Liver (tissue), 3 donors: ENCODE measurements around the gene EDC3.
"Not testable (repeated sequence)": the region's sequence is repeated elsewhere in the genome, so short reads cannot be mapped to it uniquely, and the experiment has no call there.

Experiments used
- ATF3 ChIP-seq: IDR thresholded peaks from 2 replicates; pipeline ENCODE4 v1.6.1; 2016; ENCODE audit warnings: antibody characterized with exemption
- CTCF ChIP-seq: fragments of 150-350 bp; IDR thresholded peaks from 2 replicates; pipeline ENCODE4 v1.5.1; 2017; ENCODE audit warnings: improper control_type of control experiment, low read depth, low read length; ENCODE audit not compliant: missing input control
- EGR1 ChIP-seq, 2 donors: IDR thresholded peaks; 2 replicates each; pipeline ENCODE4 v1.6.1; 2016 to 2018; ENCODE audit warnings: antibody characterized with exemption in 2 of 2, low read depth in 2 of 2
- FOXA1 ChIP-seq: IDR thresholded peaks from 2 replicates; pipeline ENCODE4 v1.6.1; 2016; ENCODE audit warnings: antibody characterized with exemption
- JUND ChIP-seq, 2 donors: IDR thresholded peaks; 2 replicates each; pipeline ENCODE4 v1.6.1; 2016; ENCODE audit warnings: antibody characterized with exemption in 2 of 2
- MAX ChIP-seq: IDR thresholded peaks from 2 replicates; pipeline ENCODE4 v1.6.1; 2016; ENCODE audit warnings: antibody characterized with exemption
- RAD21 ChIP-seq, 2 donors: IDR thresholded peaks; 2 replicates each; pipeline ENCODE4 v1.6.1; 2016; ENCODE audit warnings: antibody characterized with exemption in 2 of 2, mild to moderate bottlenecking in 2 of 2
- REST ChIP-seq: IDR thresholded peaks from 2 replicates; pipeline ENCODE4 v1.6.1; 2016; ENCODE audit warnings: antibody characterized with exemption, mild to moderate bottlenecking
- TAF1 ChIP-seq: conservative IDR thresholded peaks from 2 replicates; pipeline ENCODE4 v1.6.1; 2016; ENCODE audit warnings: antibody characterized with exemption, mild to moderate bottlenecking
- ZBTB33 ChIP-seq: IDR thresholded peaks from 2 replicates; pipeline ENCODE4 v1.6.1; 2016; ENCODE audit warnings: antibody characterized with exemption
- donor health status: healthy.
- donor health status: healthy.

GRCh38 chr15:74738239-74738638 lies 42.4 kb upstream of the EDC3 start:
- not testable (repeated sequence) for TF ChIP-seq RAD21 (IDR thresholded peaks at IDR 0.05); CTCF; TAF1; ATF3; MAX; JUND (IDR thresholded peaks at IDR 0.05); ZBTB33; EGR1 (IDR thresholded peaks at IDR 0.05; ENCODE audit: low read depth in 2 of 2); REST; FOXA1
